ENCODE data around the gene MARCHF6.
"Not testable (repeated sequence)": the region's sequence is repeated elsewhere in the genome, so short reads cannot be mapped to it uniquely, and the experiment has no call there.

Gene MARCHF6

GRCh38 chr5:10351199-10351905 is 2.1 kb upstream of the MARCHF6 start:
- DNase-seq, result no peak

- DNase-seq, result no peak
Measured at GRCh38 chr5:10351919-10352318, 1.6 kb upstream of the MARCHF6 start.

GRCh38 chr5:10352430-10353240 is 860 bp upstream of the MARCHF6 start:
- DNase-seq, result peak in 1 of 2 experiments; percentile 68

- peak; percentile 58 to 66 for DNase-seq
Measured at GRCh38 chr5:10354048-10354872, 765 bp downstream of the MARCHF6 start.

GRCh38 chr5:10355071-10355889 is 1.8 kb downstream of the MARCHF6 start:
- DNase-seq, result no peak

GRCh38 chr5:10358999-10359398 is 5.5 kb downstream of the MARCHF6 start:
- DNase-seq, result no peak

GRCh38 chr5:10360686-10361085 is 7.2 kb downstream of the MARCHF6 start:
- DNase-seq, result no peak

- no peak for DNase-seq
Measured at GRCh38 chr5:10363519-10364185, 10.2 kb downstream of the MARCHF6 start.

- DNase-seq, result no peak
Measured at GRCh38 chr5:10364186-10364689, 10.7 kb downstream of the MARCHF6 start.

- no peak for DNase-seq
Measured at GRCh38 chr5:10365782-10366181, 12.3 kb downstream of the MARCHF6 start.

- no peak for DNase-seq
Measured at GRCh38 chr5:10366310-10367272, 13.1 kb downstream of the MARCHF6 start.

GRCh38 chr5:10367579-10367978 is 14.1 kb downstream of the MARCHF6 start:
- no peak for DNase-seq

GRCh38 chr5:10370931-10371330 is 17.4 kb downstream of the MARCHF6 start:
- DNase-seq, result no peak

- not testable (repeated sequence) for DNase-seq
Measured at GRCh38 chr5:10371369-10371768, 17.9 kb downstream of the MARCHF6 start.

GRCh38 chr5:10372726-10373709 is 19.5 kb downstream of the MARCHF6 start:
- DNase-seq, result no peak

GRCh38 chr5:10374046-10375022 is 20.8 kb downstream of the MARCHF6 start:
- DNase-seq, result no peak

GRCh38 chr5:10375146-10375545 is 21.7 kb downstream of the MARCHF6 start:
- not testable (repeated sequence) for DNase-seq

- no peak for DNase-seq
Measured at GRCh38 chr5:10376544-10376943, 23.0 kb downstream of the MARCHF6 start.

Data from NCI-H1930 (cell line).